Progenitor cell of endocrine pancreas (in vitro differentiated cells): Measurements from ENCODE around the gene OLFM4. TPM values are rescaled to one million over a fixed set of nuclear protein-coding genes. Genes with fewer than 3 reads are reported as not detected.
A peak's percentile ranks its signal among the peaks of the same experiment; 100 is the strongest.

ENCODE experiments used
- DNase-seq: peaks from one replicate; pipeline ENCODE4 v3.0.0; 2021; ENCODE audit warnings: low spot score; ENCODE audit not compliant: unreplicated experiment
- H3K27ac Mint-ChIP-seq: 2 replicates; pipeline ENCODE4 v1.8.0; 2021; ENCODE audit warnings: mild to moderate bottlenecking, moderate library complexity, mixed read lengths
- H3K27me3 Mint-ChIP-seq: 2 replicates; pipeline ENCODE4 v1.8.0; 2021; ENCODE audit warnings: mixed read lengths
- H3K36me3 Mint-ChIP-seq: 2 replicates; pipeline ENCODE4 v1.8.0; 2022; ENCODE audit warnings: mixed read lengths; ENCODE audit not compliant: insufficient read depth
- H3K4me1 Mint-ChIP-seq: 2 replicates; pipeline ENCODE4 v1.8.0; 2021; ENCODE audit warnings: low read depth, mixed read lengths
- H3K4me3 Mint-ChIP-seq: 2 replicates; pipeline ENCODE4 v1.8.0; 2021; ENCODE audit warnings: low read depth, mild to moderate bottlenecking, moderate library complexity, mixed read lengths
- H3K9me3 Mint-ChIP-seq: 2 replicates; pipeline ENCODE4 v1.8.0; 2021; ENCODE audit warnings: low read depth, mixed read lengths
- CTCF ChIP-seq: fragments of 200-600 bp; sonication (generic); IDR thresholded peaks from one replicate; pipeline ENCODE4 v1.5.0; 2021; ENCODE audit warnings: antibody characterized with exemption, mild to moderate bottlenecking; ENCODE audit not compliant: unreplicated experiment
- total RNA-seq: library from RNA; stranded (reverse); gene quantifications from 2 replicates; pipeline ENCODE4 v1.2.1, GENCODE V29; 2021

OLFM4 gene
- total RNA-seq, 1 donor from 2014 or later, result not detected

GRCh38 chr13:53074114-53074513, 45.5 kb downstream of the OLFM4 start:
- no peaks in the 10 kb centered on the region for H3K36me3 Mint-ChIP-seq
- H3K27ac Mint-ChIP-seq, result peak overlapping the region; percentile 6
- no peaks in the 10 kb centered on the region for H3K9me3 Mint-ChIP-seq
- no peaks in the 10 kb centered on the region for H3K27me3 Mint-ChIP-seq
- peaks cover 5% of the 10 kb centered on the region for H3K4me1 Mint-ChIP-seq
- TF ChIP-seq CTCF, result no peak
- H3K4me3 Mint-ChIP-seq, result no peak overlapping the region
- DNase-seq, result no peak

- H3K4me1 Mint-ChIP-seq, result peaks cover 6% of the 10 kb centered on the region
- H3K36me3 Mint-ChIP-seq, result no peaks in the 10 kb centered on the region
- H3K27ac Mint-ChIP-seq, result no peak overlapping the region
- H3K27me3 Mint-ChIP-seq, result no peaks in the 10 kb centered on the region
- DNase-seq, result no peak
- no peaks in the 10 kb centered on the region for H3K9me3 Mint-ChIP-seq
- H3K4me3 Mint-ChIP-seq, result no peak overlapping the region
- no peak for TF ChIP-seq CTCF
Observed at GRCh38 chr13:53075356-53076041, 46.9 kb downstream of the OLFM4 start.

- H3K4me3 Mint-ChIP-seq, result no peak overlapping the region
- H3K4me1 Mint-ChIP-seq, result peaks cover 2% of the 10 kb centered on the region
- TF ChIP-seq CTCF, result no peak
- no peaks in the 10 kb centered on the region for H3K27me3 Mint-ChIP-seq
- H3K36me3 Mint-ChIP-seq, result no peaks in the 10 kb centered on the region
- H3K9me3 Mint-ChIP-seq, result peaks cover 4% of the 10 kb centered on the region
- DNase-seq, result no peak
- no peak overlapping the region for H3K27ac Mint-ChIP-seq
Observed at GRCh38 chr13:53079691-53080090, 51.1 kb downstream of the OLFM4 start.

- Mint-ChIP-seq H3K9me3 (peaks cover 7% of the 10 kb centered on the region), H3K36me3 (no peaks in the 10 kb centered on the region), H3K27me3 (peaks cover 15% of the 10 kb centered on the region), H3K27ac (no peak overlapping the region), H3K4me1 (peaks cover 3% of the 10 kb centered on the region), H3K4me3 (no peak overlapping the region)
- no peak for DNase-seq
- TF ChIP-seq CTCF, result no peak
Observed at GRCh38 chr13:53088871-53089270, 60.3 kb downstream of the OLFM4 start.

- no peak for DNase-seq
- no peak overlapping the region for H3K27ac Mint-ChIP-seq
- peaks cover 15% of the 10 kb centered on the region for H3K27me3 Mint-ChIP-seq
- no peaks in the 10 kb centered on the region for H3K36me3 Mint-ChIP-seq
- peaks cover 3% of the 10 kb centered on the region for H3K9me3 Mint-ChIP-seq
- H3K4me3 Mint-ChIP-seq, result no peak overlapping the region
- TF ChIP-seq CTCF, result no peak
- H3K4me1 Mint-ChIP-seq, result peaks cover 3% of the 10 kb centered on the region
Observed at GRCh38 chr13:53089951-53090350, 61.3 kb downstream of the OLFM4 start.
